GM12878 (cell line): ENCODE data around the gene PSME3. TPM values are rescaled to one million over a fixed set of nuclear protein-coding genes. Genes with fewer than 3 reads are reported as not detected.

Experiments
- ATAC-seq: fragments of 200-7000 bp; cut with Tn5 transposase; 3 replicates; pipeline ENCODE4 v1.9.1; 2020; ENCODE audit warnings: mild to moderate bottlenecking, moderate library complexity
- BruUV-seq: library from RNA; stranded (reverse); fragments of 400-500 nt; replicated peaks from 2 replicates; lab custom pipeline; 2021; lab: Mats Ljungman, UMichigan
- CTCF ChIA-PET: fragments of 300-600 bp; sonication (Branson Sonifier 250); formaldehyde crosslinking; extraction: SDS; loops from one replicate; lab custom pipeline; 2021; ENCODE audit warnings: inconsistent platforms; lab: Yijun Ruan, JAX
- POLR2A ChIA-PET: fragments of 350-600 bp; formaldehyde crosslinking; extraction: SDS; loops from one replicate; lab custom pipeline; 2021; ENCODE audit warnings: inconsistent platforms; lab: Charles Lee
- RAD21 ChIA-PET: fragments of 300-600 bp; sonication (Branson Sonifier 250); formaldehyde crosslinking; loops from one replicate; lab custom pipeline; 2023; ENCODE audit warnings: antibody characterized with exemption; ENCODE audit not compliant: unreplicated experiment; lab: Charles Lee
- SMC1A ChIA-PET: fragments of 300-600 bp; sonication (Branson Sonifier 250); formaldehyde crosslinking; loops from one replicate; lab custom pipeline; 2023; ENCODE audit not compliant: unreplicated experiment, uncharacterized antibody; lab: Charles Lee
- DNase-seq: peaks from one replicate; pipeline ENCODE4 v3.0.0-alpha.2; 2011; ENCODE audit warnings: low read depth, low spot score
- FAIRE-seq: peaks from 3 replicates; lab custom pipeline; 2011; peaks lifted over from hg19 to GRCh38; lab: Jason Lieb, UNC
- H2AFZ ChIP-seq: 2 replicates; pipeline ENCODE4 v1.6.0; 2011; ENCODE audit warnings: low read depth, low read length, control low read depth; ENCODE audit not compliant: control insufficient read depth
- H3K27ac ChIP-seq: 2 replicates; pipeline ENCODE4 v1.5.1; 2011; ENCODE audit warnings: control low read depth; ENCODE audit not compliant: control insufficient read depth, insufficient read depth
- H3K27me3 ChIP-seq, 2 experiments: replicated peaks in 1 of 2; 2 replicates each; pipeline versions ENCODE4 v1.6.0 to v1.6.1; 2011; ENCODE audit warnings: low read length in 1 of 2; ENCODE audit not compliant: control insufficient read depth in 2 of 2, insufficient read depth in 2 of 2
- H3K36me3 ChIP-seq, 2 experiments: 2 replicates each; pipeline ENCODE4 v1.5.1; 2011; ENCODE audit warnings: low read length in 1 of 2; ENCODE audit not compliant: control insufficient read depth in 2 of 2, insufficient read depth in 2 of 2
- H3K4me1 ChIP-seq: 2 replicates; pipeline ENCODE4 v1.6.1; 2011; ENCODE audit warnings: mild to moderate bottlenecking, low read length, moderate library complexity, mixed read lengths; ENCODE audit not compliant: control insufficient read depth, insufficient read depth
- H3K4me2 ChIP-seq: 2 replicates; pipeline ENCODE4 v1.6.0; 2011; ENCODE audit warnings: control low read depth; ENCODE audit not compliant: control insufficient read depth, insufficient read depth
- H3K4me3 ChIP-seq: fragments of 200-600 bp; sonication (generic); 2 replicates; pipeline ENCODE4 v1.5.1; 2016
- H3K79me2 ChIP-seq: 2 replicates; pipeline ENCODE4 v1.6.0; 2011; ENCODE audit warnings: low read length; ENCODE audit not compliant: control insufficient read depth, insufficient read depth
- H3K9ac ChIP-seq: 2 replicates; pipeline ENCODE4 v1.8.0; 2011; ENCODE audit warnings: low read length, control low read depth, mixed read lengths; ENCODE audit not compliant: control insufficient read depth, insufficient read depth
- H3K9me3 ChIP-seq: replicated peaks from 3 replicates; pipeline ENCODE4 v1.5.1; 2011; ENCODE audit warnings: mild to moderate bottlenecking, low read length; ENCODE audit not compliant: control insufficient read depth, insufficient read depth
- H4K20me1 ChIP-seq: 2 replicates; pipeline ENCODE4 v1.6.0; 2011; ENCODE audit not compliant: control insufficient read depth, insufficient read depth
- ATF3 ChIP-seq: IDR thresholded peaks from 2 replicates; pipeline ENCODE4 v1.6.1; 2011; ENCODE audit warnings: low read depth, mild to moderate bottlenecking, low read length, moderate library complexity, borderline replicate concordance; ENCODE audit errors: extremely low read depth
- CBX3 ChIP-seq: fragments of 200-600 bp; sonication (generic); IDR thresholded peaks from 2 replicates; pipeline ENCODE4 v1.6.1; 2016; ENCODE audit warnings: low read depth, borderline replicate concordance
- CEBPB ChIP-seq, 2 experiments: fragments of 150-350 bp in 1 of 2; IDR thresholded peaks; 2 replicates each; pipeline ENCODE4 v1.6.1; 2012 to 2014; ENCODE audit warnings: low read depth in 2 of 2, low read length in 2 of 2, borderline replicate concordance in 1 of 2, inconsistent platforms in 1 of 2
- CUX1 ChIP-seq: IDR thresholded peaks from 2 replicates; pipeline ENCODE4 v1.6.1; 2012; ENCODE audit warnings: improper control_type of control experiment, low read depth, low read length; ENCODE audit not compliant: insufficient replicate concordance
- PML ChIP-seq: IDR thresholded peaks from 2 replicates; pipeline ENCODE4 v1.6.1; 2012; ENCODE audit warnings: low read length, inconsistent platforms
- RUNX3 ChIP-seq: IDR thresholded peaks from 2 replicates; pipeline ENCODE4 v1.6.1; 2012; ENCODE audit warnings: low read length, inconsistent platforms
- SP1 ChIP-seq: IDR thresholded peaks from one replicate; pipeline ENCODE4 v1.6.1; 2011; ENCODE audit warnings: low read depth, low read length
- STAT1 ChIP-seq: fragments of 450-650 bp; conservative IDR thresholded peaks from 2 replicates; pipeline ENCODE4 v1.6.1; 2014; ENCODE audit warnings: antibody characterized with exemption, mild to moderate bottlenecking
- ZBED1 ChIP-seq: IDR thresholded peaks from 2 replicates; pipeline ENCODE4 v1.6.1; 2016; ENCODE audit warnings: borderline replicate concordance
- WGBS: methylation state at CpG from one replicate; pipeline ENCODE4 v1.1.6; 2016; ENCODE audit warnings: low lambda C conversion rate; ENCODE audit not compliant: insufficient replicate concordance, insufficient coverage; ENCODE audit errors: missing lambda C conversion rate; 5-methylcytosine and 5-hydroxymethylcytosine counted together
- in situ Hi-C: fragments of 300-500 bp; cut with MboI; formaldehyde crosslinking; loops from 9 replicates; pipeline ENCODE4 v1.14.3; 2018; ENCODE audit warnings: mixed read lengths
- intact Hi-C: fragments of 100-400 bp; cut with micrococcal nuclease; formaldehyde crosslinking; loops from one replicate; pipeline ENCODE4 v1.14.2; 2022; ENCODE audit not compliant: unreplicated experiment
- polyA plus RNA-seq, 11 experiments: library from polyadenylated mRNA; depleted of rRNA in 4 of 11; unstranded in 6 of 11; stranded (reverse) in 5 of 11; fragments of >200 nt; fragmentation: Nextera tagmentation in 4 of 11; fragmentation: Illumina TruSeq in 1 of 11; extraction: Ambion mirVana in 4 of 11; extraction: Trizol in 1 of 11; gene quantifications; 1 replicate in 1 of 11; 2 replicates in 10 of 11; pipeline versions ENCODE4 v1.2.1 to v1.2.3, GENCODE V29; 2011 to 2016; ENCODE audit warnings: inconsistent platforms in 2 of 11, missing spikeins in 2 of 11, low read depth in 1 of 11
- total RNA-seq, 4 experiments: library from RNA; depleted of rRNA in 3 of 4; stranded (reverse); fragments of >200 nt in 3 of 4; fragmentation: Illumina TruSeq in 1 of 4; extraction: Trizol in 1 of 4; gene quantifications; 2 replicates each; pipeline versions ENCODE4 v1.2.1 to v1.2.3, GENCODE V29; 2013 to 2021

The PSME3 gene
- total and polyA plus RNA-seq, 10 of the 15 experiments (the other 5 are each of a cell fraction or from before 2014, with no cell fraction given), result 26.9 to 330 (median 137) TPM

GRCh38 chr17:42849451-42850181 lies 16.4 kb downstream of the PSME3 start:
- H3K27me3 ChIP-seq, result no peaks in the 10 kb centered on the region
- peaks cover 0 to 6% of the 10 kb centered on the region in 2 experiments; a peak in 3 of 4 replicates for H3K36me3 ChIP-seq
- in situ Hi-C loops (no loop called here), intact Hi-C loops (loop anchor here (10.0 kb wide), 1 partner anchor 145 kb away; the partner anchor contains the start of gene RPL27)
- DNase-seq (no peak), ATAC-seq (no peak), FAIRE-seq (no peak)
- no peaks in the 10 kb centered on the region for H3K79me2 ChIP-seq
- H4K20me1 ChIP-seq, result no peaks in the 10 kb centered on the region
- no peak overlapping the region for H2AFZ ChIP-seq
- H3K9me3 ChIP-seq, result no peaks in the 10 kb centered on the region
- no peak overlapping the region for H3K4me3 ChIP-seq
- no peak overlapping the region for H3K27ac ChIP-seq
- BruUV-seq, result no TSS peak
- H3K4me1 ChIP-seq, result no peaks in the 10 kb centered on the region; the same call in 1 of the 2 replicates
- SMC1A ChIA-PET, result no interaction called here
- RAD21 ChIA-PET, result no interaction called here
- no peak for TF ChIP-seq PML
- TF ChIP-seq ZBED1, result no peak
- TF ChIP-seq STAT1, result no peak
- no peak for TF ChIP-seq CUX1
- TF ChIP-seq ATF3, result no peak
- no peak for TF ChIP-seq RUNX3
- TF ChIP-seq CEBPB (IDR thresholded peaks at IDR 0.05; ENCODE audit: borderline replicate concordance in 1 of 2, low read depth in 2 of 2, low read length in 2 of 2), result no peak
- TF ChIP-seq CBX3, result no peak
- no peak for TF ChIP-seq SP1
- no peak overlapping the region for H3K4me2 ChIP-seq
- POLR2A ChIA-PET, result no interaction called here
- no peak overlapping the region for H3K9ac ChIP-seq
- CTCF ChIA-PET, result no interaction called here
- WGBS, result 57% methylated on average over 8 of the region's 8 CpGs
